Tibial artery (tissue), 4 donors: ENCODE data around the gene ATP10B.

Experiments used
- DNase-seq, 2 donors: peaks; one replicate each; pipeline ENCODE4 v3.0.0-alpha.2; 2019
- H3K27ac ChIP-seq, 2 donors: fragments of 200-600 bp; sonication (generic) in 1 of 2; 1 replicate in 1 of 2; 2 replicates in 1 of 2; pipeline ENCODE4 v1.5.1; 2018 to 2019; ENCODE audit warnings: mild to moderate bottlenecking in 1 of 2
- H3K27me3 ChIP-seq, 2 donors: fragments of 200-600 bp; sonication (generic) in 1 of 2; one replicate each; pipeline versions ENCODE4 v1.5.1 to v1.6.0; 2016 to 2019
- H3K36me3 ChIP-seq, 3 donors: fragments of 200-600 bp; sonication (generic) in 2 of 3; one replicate each; pipeline ENCODE4 v1.5.1; 2016 to 2019; ENCODE audit warnings: mild to moderate bottlenecking in 2 of 3
- H3K4me1 ChIP-seq, 4 donors: fragments of 200-600 bp; sonication (generic) in 2 of 4; 1 replicate in 3 of 4; 2 replicates in 1 of 4; pipeline ENCODE4 v1.5.1; 2016 to 2019
- H3K4me3 ChIP-seq, 2 donors: fragments of 200-600 bp; sonication (generic) in 1 of 2; 1 replicate in 1 of 2; 2 replicates in 1 of 2; pipeline ENCODE4 v1.5.1; 2018 to 2019; ENCODE audit warnings: mild to moderate bottlenecking in 2 of 2
- H3K9me3 ChIP-seq, 3 donors: fragments of 200-600 bp; sonication (generic) in 1 of 3; one replicate each; pipeline ENCODE4 v1.5.1; 2016 to 2019
- intact Hi-C: fragments of 100-400 bp; cut with DNase I; formaldehyde crosslinking; loops from one replicate; pipeline ENCODE4 v1.15.0; 2023; ENCODE audit warnings: low total_unique reads
- TF ChIP-seq, protein P1 (sequence below), 2 experiments: fragments of 200-600 bp in 1 of 2; fragments of 450-650 bp in 1 of 2; IDR thresholded peaks; one replicate each; pipeline ENCODE4 v1.5.1; 2017 to 2019; ENCODE audit warnings: antibody characterized with exemption in 2 of 2, mild to moderate bottlenecking in 1 of 2, moderate library complexity in 1 of 2

ATP10B gene

GRCh38 chr5:160524827-160525226, 327.2 kb downstream of the ATP10B start:
- Histone ChIP-seq H3K36me3 (no peaks in the 10 kb centered on the region), H3K27ac (no peak overlapping the region), H3K9me3 (peaks cover 0 to 4% (median 0%) of the 10 kb centered on the region in 3 donors), H3K4me1 (no peaks in the 10 kb centered on the region), H3K27me3 (no peaks in the 10 kb centered on the region), H3K4me3 (no peak overlapping the region)
- no peak for DNase-seq
- TF ChIP-seq, protein P1, sequence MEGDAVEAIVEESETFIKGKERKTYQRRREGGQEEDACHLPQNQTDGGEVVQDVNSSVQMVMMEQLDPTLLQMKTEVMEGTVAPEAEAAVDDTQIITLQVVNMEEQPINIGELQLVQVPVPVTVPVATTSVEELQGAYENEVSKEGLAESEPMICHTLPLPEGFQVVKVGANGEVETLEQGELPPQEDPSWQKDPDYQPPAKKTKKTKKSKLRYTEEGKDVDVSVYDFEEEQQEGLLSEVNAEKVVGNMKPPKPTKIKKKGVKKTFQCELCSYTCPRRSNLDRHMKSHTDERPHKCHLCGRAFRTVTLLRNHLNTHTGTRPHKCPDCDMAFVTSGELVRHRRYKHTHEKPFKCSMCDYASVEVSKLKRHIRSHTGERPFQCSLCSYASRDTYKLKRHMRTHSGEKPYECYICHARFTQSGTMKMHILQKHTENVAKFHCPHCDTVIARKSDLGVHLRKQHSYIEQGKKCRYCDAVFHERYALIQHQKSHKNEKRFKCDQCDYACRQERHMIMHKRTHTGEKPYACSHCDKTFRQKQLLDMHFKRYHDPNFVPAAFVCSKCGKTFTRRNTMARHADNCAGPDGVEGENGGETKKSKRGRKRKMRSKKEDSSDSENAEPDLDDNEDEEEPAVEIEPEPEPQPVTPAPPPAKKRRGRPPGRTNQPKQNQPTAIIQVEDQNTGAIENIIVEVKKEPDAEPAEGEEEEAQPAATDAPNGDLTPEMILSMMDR (IDR thresholded peaks at IDR 0.05), result no peak
- intact Hi-C loops, result no loop called here

- TF ChIP-seq, protein P1 (IDR thresholded peaks at IDR 0.05), result no peak
- H3K27ac ChIP-seq, result no peak overlapping the region
- no peak overlapping the region for H3K4me3 ChIP-seq
- no peaks in the 10 kb centered on the region for H3K36me3 ChIP-seq
- no peaks in the 10 kb centered on the region for H3K9me3 ChIP-seq
- intact Hi-C loops, result no loop called here
- no peak for DNase-seq
- H3K4me1 ChIP-seq, result no peaks in the 10 kb centered on the region
- H3K27me3 ChIP-seq, result no peaks in the 10 kb centered on the region
Observed at GRCh38 chr5:160523502-160524163, 328.4 kb downstream of the ATP10B start.

DNA sequence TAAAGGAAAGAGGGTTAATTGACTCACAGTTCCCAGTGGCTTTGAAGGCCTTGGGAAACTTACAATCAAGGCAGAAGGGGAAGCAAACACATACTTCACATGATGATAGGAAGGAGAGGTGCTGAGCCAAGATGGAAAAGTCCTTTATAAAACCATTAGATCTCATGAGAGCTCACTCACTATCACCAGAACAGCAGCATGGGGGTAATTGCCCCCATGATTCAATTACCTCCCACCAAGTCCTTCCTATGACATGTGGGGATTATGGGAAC, 330.7 kb downstream of the ATP10B start:
- DNase-seq, result no peak
- H3K9me3 ChIP-seq, result no peaks in the 10 kb centered on the region
- H3K4me1 ChIP-seq, result no peaks in the 10 kb centered on the region
- no peaks in the 10 kb centered on the region for H3K36me3 ChIP-seq
- no peaks in the 10 kb centered on the region for H3K27me3 ChIP-seq
- no peak overlapping the region for H3K27ac ChIP-seq
- intact Hi-C loops, result no loop called here
- TF ChIP-seq, protein P1 (IDR thresholded peaks at IDR 0.05), result no peak
- H3K4me3 ChIP-seq, result no peak overlapping the region

DNA sequence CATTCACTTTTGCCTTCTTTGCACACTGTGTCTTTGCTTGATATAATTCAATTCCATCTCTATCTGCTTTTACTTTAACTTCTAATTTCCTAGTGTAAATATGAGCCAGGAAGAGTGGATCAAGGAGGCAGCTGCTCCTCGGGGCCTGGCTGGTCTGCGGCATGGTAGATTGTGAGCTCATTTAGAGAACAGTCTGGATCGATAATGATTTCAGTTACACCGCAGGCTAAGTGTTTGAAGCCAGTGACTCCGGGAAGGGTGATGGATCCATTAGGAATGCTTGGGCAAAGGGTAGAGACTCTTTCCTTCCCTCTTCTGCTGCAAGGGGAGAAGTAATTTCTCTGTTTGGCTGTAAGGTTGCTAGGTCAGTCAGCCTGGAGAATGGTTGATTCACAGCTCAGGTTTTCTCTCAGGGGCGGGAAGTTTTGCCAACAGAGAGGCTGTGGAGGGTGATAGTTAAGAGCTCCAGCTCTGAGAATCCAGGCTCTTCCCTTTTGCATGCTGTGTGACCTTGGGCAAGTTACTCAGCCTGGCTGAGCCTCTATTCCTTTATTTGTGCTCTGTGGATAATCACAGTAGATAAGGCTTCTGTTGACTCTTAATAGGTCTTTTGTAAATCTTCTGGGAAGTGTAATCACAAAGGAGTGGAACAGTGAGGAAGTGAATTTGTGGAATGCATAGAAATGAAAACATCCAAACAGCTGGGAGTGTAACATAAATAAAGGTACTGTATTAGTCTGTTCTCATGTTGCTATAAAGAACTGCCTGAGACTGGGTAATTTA, 331.2 kb downstream of the ATP10B start:
- TF ChIP-seq, protein P1 (IDR thresholded peaks at IDR 0.05), result no peak
- Histone ChIP-seq H3K27ac (no peak overlapping the region), H3K4me1 (no peaks in the 10 kb centered on the region), H3K36me3 (no peaks in the 10 kb centered on the region), H3K9me3 (no peaks in the 10 kb centered on the region), H3K27me3 (no peaks in the 10 kb centered on the region), H3K4me3 (no peak overlapping the region)
- intact Hi-C loops, result no loop called here
- DNase-seq, result no peak

- TF ChIP-seq, protein P1 (IDR thresholded peaks at IDR 0.05), result no peak
- intact Hi-C loops, result no loop called here
- Histone ChIP-seq H3K9me3 (no peaks in the 10 kb centered on the region), H3K36me3 (no peaks in the 10 kb centered on the region), H3K4me1 (no peaks in the 10 kb centered on the region), H3K27ac (no peak overlapping the region), H3K27me3 (peaks cover 0 to 10% of the 10 kb centered on the region in 2 donors), H3K4me3 (no peak overlapping the region)
- no peak for DNase-seq
Observed at GRCh38 chr5:160516696-160517530, 335.1 kb downstream of the ATP10B start.
